Retinal pigment epithelial cell (primary cell): ENCODE data around the gene NAT16.
"Not testable (repeated sequence)": the region's sequence is repeated elsewhere in the genome, so short reads cannot be mapped to it uniquely, and the experiment has no call there.

Experiments
- DNase-seq: peaks from one replicate; pipeline ENCODE4 v3.0.0-alpha.2; 2010; ENCODE audit warnings: low read depth
- H3K4me3 ChIP-seq: 2 replicates; pipeline ENCODE4 v1.5.1; 2011; ENCODE audit warnings: mild to moderate bottlenecking, low read length, control low read depth, moderate library complexity
- CTCF ChIP-seq: conservative IDR thresholded peaks from 2 replicates; pipeline ENCODE4 v1.5.1; 2011; ENCODE audit warnings: low read depth, low read length, control low read depth, inconsistent platforms

NAT16 gene

GRCh38 chr7:101137651-101138212 lies 42.4 kb downstream of the NAT16 start:
- DNase-seq, result no peak
- no peak for TF ChIP-seq CTCF
- no peak overlapping the region for H3K4me3 ChIP-seq

GRCh38 chr7:101134399-101134980 lies 45.6 kb downstream of the NAT16 start:
- no peak for TF ChIP-seq CTCF
- no peak overlapping the region for H3K4me3 ChIP-seq
- DNase-seq, result no peak

- TF ChIP-seq CTCF, result no peak
- H3K4me3 ChIP-seq, result no peak overlapping the region
- DNase-seq, result no peak
These were observed 46.3 kb downstream of the NAT16 start for GRCh38 chr7:101133621-101134398.

- not testable (repeated sequence) for H3K4me3 ChIP-seq, DNase-seq
These were observed 47.2 kb downstream of the NAT16 start for GRCh38 chr7:101132626-101133600.

GRCh38 chr7:101129603-101130117 lies 50.4 kb downstream of the NAT16 start:
- no peak for DNase-seq
- peak overlapping the region; percentile 31 for H3K4me3 ChIP-seq
- TF ChIP-seq CTCF, result no peak

GRCh38 chr7:101128040-101128834 lies 51.9 kb downstream of the NAT16 start:
- peak overlapping the region; percentile 85 for H3K4me3 ChIP-seq
- no peak for TF ChIP-seq CTCF
- DNase-seq, result no peak
